SKM-1 treated with dmso at 0.1 percent for 144 hours (cell line): ENCODE data around the gene RGL4.
"Not testable (repeated sequence)": the region's sequence is repeated elsewhere in the genome, so short reads cannot be mapped to it uniquely, and the experiment has no call there.

Experiments
- DNase-seq: peaks from one replicate; lab custom pipeline; 2025; ENCODE audit not compliant: unreplicated experiment; lab: John Stamatoyannopoulos, UW

Gene RGL4

DNA sequence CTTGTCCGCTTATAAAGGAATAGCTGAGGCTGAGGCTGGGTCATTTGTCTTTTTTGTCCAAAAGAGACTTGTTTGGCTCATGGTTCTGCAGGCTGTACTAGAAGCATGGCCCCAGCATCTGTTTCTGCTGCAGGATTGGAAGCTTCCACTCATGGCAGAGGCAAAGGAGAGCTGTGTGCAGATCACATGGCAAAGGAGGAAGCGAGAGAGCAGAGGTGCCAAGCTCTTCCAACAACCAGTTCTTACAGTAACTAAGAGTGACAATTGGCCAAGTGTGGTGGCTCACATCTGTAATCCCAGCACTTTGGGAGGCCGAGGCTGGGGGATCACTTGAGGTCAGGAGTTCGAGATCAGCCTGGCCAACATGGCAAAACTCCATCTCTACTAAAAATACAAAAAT, 37.3 kb downstream of the RGL4 start:
- not testable (repeated sequence) for DNase-seq

DNA sequence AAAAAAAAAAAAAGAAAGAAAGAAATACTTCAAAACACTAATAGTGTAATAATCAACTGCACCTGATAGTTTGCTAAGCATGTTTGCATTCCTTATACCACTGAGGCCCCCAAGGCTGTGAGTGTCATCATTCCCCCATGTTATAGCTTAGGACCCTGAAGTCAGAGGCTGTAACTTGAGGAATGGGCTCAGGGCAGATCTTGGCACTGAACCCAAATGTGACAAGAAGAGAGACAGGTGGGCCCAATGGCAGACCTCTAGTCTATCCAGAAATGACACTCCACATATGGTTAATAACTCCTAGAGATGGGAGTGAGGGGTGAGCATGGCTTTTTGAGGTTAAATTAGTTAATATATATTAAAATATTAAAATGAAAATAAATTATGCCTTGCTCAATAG, 46.9 kb downstream of the RGL4 start:
- DNase-seq = no peak

DNA sequence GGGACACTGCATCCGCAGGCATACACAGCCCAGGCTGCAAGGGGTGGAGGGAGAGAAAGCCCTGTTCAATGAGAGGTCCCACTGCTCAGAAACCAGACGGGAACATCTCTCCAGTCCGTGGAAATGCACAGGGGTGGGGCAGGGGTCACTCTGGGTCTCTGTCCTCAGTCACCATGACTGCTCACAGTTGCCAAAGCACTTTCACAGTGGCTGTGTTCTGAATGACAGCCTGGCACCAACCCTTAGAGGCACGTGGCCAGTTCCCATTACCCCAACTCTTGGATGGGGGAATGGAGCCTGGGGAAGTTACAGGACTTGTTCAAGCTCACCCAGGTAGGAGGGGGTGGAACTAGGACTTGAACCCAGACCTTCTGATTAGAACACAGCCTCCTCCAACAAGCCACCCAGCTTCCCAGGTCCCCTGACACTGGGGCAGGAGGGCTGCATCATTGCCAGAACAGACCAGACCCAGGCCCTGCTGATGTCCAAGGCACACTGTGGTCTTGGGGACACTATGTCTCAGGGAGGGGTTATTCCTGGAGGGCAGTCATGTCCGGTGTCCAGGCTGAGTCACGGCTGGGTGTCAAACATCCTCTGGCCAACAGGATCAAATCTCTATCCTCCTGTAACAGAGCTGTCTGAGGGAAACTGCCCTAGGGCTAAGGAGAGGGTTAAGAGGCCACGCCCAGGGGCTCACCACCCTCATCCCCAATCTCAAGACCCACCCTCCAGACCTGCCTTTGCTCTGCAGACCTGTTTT, 51.9 kb downstream of the RGL4 start:
- no peak for DNase-seq

DNA sequence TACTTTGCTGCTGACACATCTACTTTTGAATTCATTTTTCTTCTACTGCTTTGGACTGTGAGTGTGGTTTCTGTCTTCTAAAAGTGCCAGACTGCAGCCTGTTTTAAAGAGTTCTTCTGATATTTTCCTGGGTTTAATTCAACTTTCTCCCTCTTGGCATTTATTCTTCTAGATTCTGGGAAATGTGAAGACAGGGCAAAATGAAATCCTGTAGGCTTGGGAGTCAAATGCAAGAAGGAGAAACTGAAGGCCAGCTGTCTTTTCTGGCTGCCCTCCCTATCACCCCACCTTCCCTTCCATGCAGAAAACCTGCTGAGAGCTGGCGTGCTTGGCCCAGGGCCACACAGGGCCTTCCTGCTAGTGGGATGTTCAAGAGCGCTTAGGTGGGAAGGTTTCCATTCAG, 52.5 kb downstream of the RGL4 start:
- no peak for DNase-seq

DNA sequence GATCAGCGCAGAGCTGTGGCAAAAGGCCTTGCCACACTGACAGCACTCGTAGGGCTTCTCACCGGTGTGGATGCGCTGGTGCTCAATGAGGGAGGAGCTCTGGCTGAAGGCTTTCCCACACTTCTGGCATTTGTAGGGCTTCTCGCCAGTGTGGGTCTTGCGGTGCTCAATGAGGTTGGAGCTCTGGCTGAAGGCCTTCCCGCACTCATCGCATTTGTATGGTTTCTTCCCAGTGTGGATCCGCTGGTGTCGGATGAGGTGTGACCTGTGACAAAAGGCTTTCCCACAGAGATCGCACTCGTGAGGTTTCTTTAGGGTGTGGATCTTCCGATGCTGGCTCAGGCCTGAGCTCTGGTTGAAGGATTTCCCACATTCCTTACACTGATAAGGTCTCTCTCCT, 53.2 kb downstream of the RGL4 start:
- no peak for DNase-seq

DNA sequence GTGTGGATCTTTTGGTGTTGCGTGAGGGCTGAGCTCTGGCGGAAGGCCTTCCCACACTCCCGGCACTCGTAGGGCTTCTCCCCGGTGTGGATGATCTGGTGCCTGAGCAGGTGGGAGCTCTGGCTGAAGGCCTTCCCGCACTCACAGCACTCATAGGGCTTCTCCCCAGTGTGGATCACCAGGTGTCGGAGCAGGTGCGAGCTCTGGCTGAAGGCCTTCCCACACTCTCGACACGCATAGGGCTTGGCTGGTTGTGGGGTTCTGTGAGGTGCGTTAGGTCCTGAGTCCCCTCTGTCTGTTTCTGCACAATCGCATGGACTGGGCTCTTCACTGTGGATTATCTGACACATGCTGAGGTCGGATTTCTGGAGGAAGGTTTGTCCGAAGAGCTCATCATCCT, 53.7 kb downstream of the RGL4 start:
- DNase-seq = no peak

DNA sequence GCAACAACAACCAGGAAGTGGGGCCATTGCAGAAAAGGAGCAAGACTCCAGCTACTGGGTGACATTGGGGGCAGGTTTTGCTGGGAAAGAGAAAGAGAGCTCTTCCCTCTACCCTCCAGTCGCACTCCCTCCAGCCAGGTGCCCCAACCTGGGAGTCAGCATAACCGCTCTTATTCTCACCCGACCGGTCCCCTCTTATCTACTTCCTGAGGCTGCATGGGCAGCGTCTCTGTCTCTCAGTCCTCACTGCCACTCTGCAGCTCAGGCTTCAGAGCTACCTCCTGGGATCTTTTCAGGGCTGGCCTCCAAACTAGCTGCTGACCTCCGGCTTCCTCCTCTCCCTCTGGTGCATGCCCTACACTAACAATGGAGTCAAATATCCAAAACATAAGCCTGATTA, 55.0 kb downstream of the RGL4 start:
- no peak for DNase-seq
